Measurements from ENCODE around the gene RIMBP2. TPM values are rescaled to one million over a fixed set of nuclear protein-coding genes. Genes with fewer than 3 reads are reported as not detected.

RIMBP2 gene
- total RNA-seq, 2 experiments from 2014 or later = not detected

DNA sequence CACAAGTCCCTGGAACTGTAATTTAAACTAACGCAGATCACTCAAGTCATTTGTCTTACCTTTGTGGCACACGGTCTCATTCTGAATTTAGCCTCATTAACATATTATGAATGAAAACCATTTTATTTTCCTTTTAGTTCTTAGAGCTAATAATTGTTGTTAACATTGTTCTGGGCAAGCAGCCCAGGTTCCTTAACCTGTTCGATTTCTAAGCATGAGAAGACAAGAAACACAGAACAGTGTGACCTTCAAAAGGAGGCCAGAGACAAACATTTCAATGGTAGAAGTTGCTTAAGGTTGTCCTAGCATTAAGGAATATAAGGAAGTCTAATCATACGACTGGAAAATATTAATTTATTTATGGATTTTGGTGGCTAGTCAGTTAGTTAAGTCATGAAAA, 343.2 kb downstream of the RIMBP2 start:
- TF ChIP-seq, protein P1, sequence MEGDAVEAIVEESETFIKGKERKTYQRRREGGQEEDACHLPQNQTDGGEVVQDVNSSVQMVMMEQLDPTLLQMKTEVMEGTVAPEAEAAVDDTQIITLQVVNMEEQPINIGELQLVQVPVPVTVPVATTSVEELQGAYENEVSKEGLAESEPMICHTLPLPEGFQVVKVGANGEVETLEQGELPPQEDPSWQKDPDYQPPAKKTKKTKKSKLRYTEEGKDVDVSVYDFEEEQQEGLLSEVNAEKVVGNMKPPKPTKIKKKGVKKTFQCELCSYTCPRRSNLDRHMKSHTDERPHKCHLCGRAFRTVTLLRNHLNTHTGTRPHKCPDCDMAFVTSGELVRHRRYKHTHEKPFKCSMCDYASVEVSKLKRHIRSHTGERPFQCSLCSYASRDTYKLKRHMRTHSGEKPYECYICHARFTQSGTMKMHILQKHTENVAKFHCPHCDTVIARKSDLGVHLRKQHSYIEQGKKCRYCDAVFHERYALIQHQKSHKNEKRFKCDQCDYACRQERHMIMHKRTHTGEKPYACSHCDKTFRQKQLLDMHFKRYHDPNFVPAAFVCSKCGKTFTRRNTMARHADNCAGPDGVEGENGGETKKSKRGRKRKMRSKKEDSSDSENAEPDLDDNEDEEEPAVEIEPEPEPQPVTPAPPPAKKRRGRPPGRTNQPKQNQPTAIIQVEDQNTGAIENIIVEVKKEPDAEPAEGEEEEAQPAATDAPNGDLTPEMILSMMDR (IDR thresholded peaks at IDR 0.05) = no peak
- Mint-ChIP-seq H3K27me3 (peaks cover 11% of the 10 kb centered on the region), H3K4me3 (no peak overlapping the region), H3K4me1 (ENCODE audit: low read depth) (no peaks in the 10 kb centered on the region), H3K36me3 (ENCODE audit: low read depth) (no peaks in the 10 kb centered on the region), H3K9me3 (no peaks in the 10 kb centered on the region), H3K27ac (no peak overlapping the region)
- H3K27ac ChIP-seq (ENCODE audit: low read depth in 1 of 2, low read length in 2 of 2) = no peak overlapping the region
- ChIA-PET POLR2A (no interaction called here), CTCF (no interaction called here)
- no peak for DNase-seq
- H3K4me1 ChIP-seq (ENCODE audit: insufficient read depth, low read length) = no peaks in the 10 kb centered on the region
- peaks cover 0 to 4% of the 10 kb centered on the region in 2 experiments for H3K9me3 ChIP-seq (ENCODE audit: control insufficient read depth in 1 of 2, insufficient read depth in 1 of 2, low read length in 2 of 2)
- H3K36me3 ChIP-seq (ENCODE audit: insufficient read depth, low read length) = no peaks in the 10 kb centered on the region
- H3K4me3 ChIP-seq (ENCODE audit: low read length) = no peak overlapping the region
- no peak for ATAC-seq (ENCODE audit: poor library complexity)
- intact Hi-C loops (cut with DNase I, micrococcal nuclease) = no loop called here
- H3K27me3 ChIP-seq (ENCODE audit: control insufficient read depth in 1 of 2, insufficient read depth in 2 of 2, low read length in 2 of 2) = no peaks in the 10 kb centered on the region

DNA sequence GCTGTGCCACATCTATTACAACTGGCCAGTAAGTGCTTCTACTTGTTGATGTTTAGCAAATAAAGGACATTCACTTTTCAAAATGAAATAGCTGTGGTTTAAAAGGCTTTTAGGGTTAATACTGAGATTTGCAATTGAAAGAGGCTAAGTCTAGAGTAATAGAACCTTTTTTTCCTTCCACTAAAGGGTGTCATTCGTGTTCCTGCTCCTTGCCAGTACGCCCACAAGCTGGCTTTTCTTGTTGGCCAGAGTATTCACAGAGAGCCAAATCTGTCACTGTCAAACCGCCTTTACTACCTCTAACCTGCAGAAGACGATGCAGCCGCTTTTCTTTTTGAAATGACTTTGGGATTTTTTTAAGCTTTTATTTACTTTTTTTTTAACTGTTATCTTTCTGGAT, 344.8 kb downstream of the RIMBP2 start:
- Mint-ChIP-seq H3K4me3 (no peak overlapping the region), H3K27me3 (peaks cover 6% of the 10 kb centered on the region), H3K36me3 (ENCODE audit: low read depth) (no peaks in the 10 kb centered on the region), H3K27ac (no peak overlapping the region), H3K9me3 (no peaks in the 10 kb centered on the region), H3K4me1 (ENCODE audit: low read depth) (no peaks in the 10 kb centered on the region)
- Histone ChIP-seq H3K9me3 (ENCODE audit: control insufficient read depth in 1 of 2, insufficient read depth in 1 of 2, low read length in 2 of 2) (peaks cover 0 to 7% of the 10 kb centered on the region in 2 experiments), H3K4me3 (ENCODE audit: low read length) (no peak overlapping the region), H3K27me3 (ENCODE audit: control insufficient read depth in 1 of 2, insufficient read depth in 2 of 2, low read length in 2 of 2) (no peaks in the 10 kb centered on the region), H3K36me3 (ENCODE audit: insufficient read depth, low read length) (no peaks in the 10 kb centered on the region), H3K4me1 (ENCODE audit: insufficient read depth, low read length) (no peaks in the 10 kb centered on the region), H3K27ac (ENCODE audit: low read depth in 1 of 2, low read length in 2 of 2) (no peak overlapping the region)
- intact Hi-C loops (cut with DNase I, micrococcal nuclease) = no loop called here
- no peak for ATAC-seq (ENCODE audit: poor library complexity)
- ChIA-PET POLR2A (no interaction called here), CTCF (no interaction called here)
- DNase-seq = no peak
- TF ChIP-seq, protein P1 (IDR thresholded peaks at IDR 0.05) = no peak

DNA sequence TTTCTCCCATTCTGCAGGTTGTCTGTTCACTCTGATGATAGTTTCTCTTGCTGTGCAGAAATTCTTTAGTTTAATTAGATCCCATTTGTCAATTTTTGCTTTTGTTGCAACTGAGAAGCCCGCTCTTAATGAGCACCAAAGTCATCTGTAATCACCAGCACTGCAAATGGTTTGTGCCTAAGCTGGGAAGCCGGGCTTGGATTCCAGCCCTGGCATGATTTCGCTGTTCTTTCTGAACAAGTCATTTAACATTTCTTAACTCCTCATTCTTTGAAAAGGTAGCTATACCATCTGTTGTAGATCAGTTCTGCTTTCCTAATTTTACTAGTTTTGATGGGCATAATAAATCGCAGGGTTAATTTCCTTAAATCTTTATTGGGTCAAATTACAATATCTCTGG, 346.3 kb downstream of the RIMBP2 start:
- no peak overlapping the region for H3K4me3 Mint-ChIP-seq
- no peaks in the 10 kb centered on the region for H3K36me3 Mint-ChIP-seq (ENCODE audit: low read depth)
- H3K27ac Mint-ChIP-seq = no peak overlapping the region
- no peaks in the 10 kb centered on the region for H3K9me3 Mint-ChIP-seq
- ChIA-PET CTCF (no interaction called here), POLR2A (no interaction called here)
- intact Hi-C loops (cut with DNase I, micrococcal nuclease) = no loop called here
- Histone ChIP-seq H3K36me3 (ENCODE audit: insufficient read depth, low read length) (no peaks in the 10 kb centered on the region), H3K4me1 (ENCODE audit: insufficient read depth, low read length) (no peaks in the 10 kb centered on the region), H3K27ac (ENCODE audit: low read depth in 1 of 2, low read length in 2 of 2) (no peak overlapping the region), H3K9me3 (ENCODE audit: control insufficient read depth in 1 of 2, insufficient read depth in 1 of 2, low read length in 2 of 2) (peaks cover 0 to 10% of the 10 kb centered on the region in 2 experiments), H3K27me3 (ENCODE audit: control insufficient read depth in 1 of 2, insufficient read depth in 2 of 2, low read length in 2 of 2) (no peaks in the 10 kb centered on the region), H3K4me3 (ENCODE audit: low read length) (no peak overlapping the region)
- ATAC-seq (ENCODE audit: poor library complexity) (no peak), DNase-seq (no peak)
- TF ChIP-seq, protein P1 (IDR thresholded peaks at IDR 0.05) = no peak
- H3K27me3 Mint-ChIP-seq = no peaks in the 10 kb centered on the region
- H3K4me1 Mint-ChIP-seq (ENCODE audit: low read depth) = no peaks in the 10 kb centered on the region
